Measurements from ENCODE around the gene DLST.

DNA sequence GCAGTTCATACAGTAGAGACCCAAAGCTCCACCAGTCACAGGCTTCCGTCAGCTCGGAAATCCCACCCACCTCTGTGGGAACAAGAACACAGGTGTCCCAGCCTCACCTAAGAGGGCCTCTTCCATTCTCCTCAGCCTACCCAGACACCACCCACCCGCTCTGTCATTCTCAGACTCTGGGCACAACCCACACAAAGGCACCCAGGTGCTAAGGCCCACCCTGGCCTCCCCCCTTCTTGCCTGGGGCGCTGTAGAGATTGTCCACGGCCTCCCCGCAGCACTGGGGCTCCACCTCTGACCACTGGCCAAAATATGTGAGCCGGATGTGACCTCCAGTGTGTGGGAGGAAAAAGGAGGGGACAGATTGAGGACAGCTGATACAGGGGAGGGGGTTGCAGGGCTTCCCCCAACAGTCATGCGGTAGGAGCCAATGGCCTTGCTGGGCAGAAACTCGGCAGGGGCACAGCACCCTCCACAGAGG is 27.2 kb downstream of the DLST start:
- TF ChIP-seq, protein P1, sequence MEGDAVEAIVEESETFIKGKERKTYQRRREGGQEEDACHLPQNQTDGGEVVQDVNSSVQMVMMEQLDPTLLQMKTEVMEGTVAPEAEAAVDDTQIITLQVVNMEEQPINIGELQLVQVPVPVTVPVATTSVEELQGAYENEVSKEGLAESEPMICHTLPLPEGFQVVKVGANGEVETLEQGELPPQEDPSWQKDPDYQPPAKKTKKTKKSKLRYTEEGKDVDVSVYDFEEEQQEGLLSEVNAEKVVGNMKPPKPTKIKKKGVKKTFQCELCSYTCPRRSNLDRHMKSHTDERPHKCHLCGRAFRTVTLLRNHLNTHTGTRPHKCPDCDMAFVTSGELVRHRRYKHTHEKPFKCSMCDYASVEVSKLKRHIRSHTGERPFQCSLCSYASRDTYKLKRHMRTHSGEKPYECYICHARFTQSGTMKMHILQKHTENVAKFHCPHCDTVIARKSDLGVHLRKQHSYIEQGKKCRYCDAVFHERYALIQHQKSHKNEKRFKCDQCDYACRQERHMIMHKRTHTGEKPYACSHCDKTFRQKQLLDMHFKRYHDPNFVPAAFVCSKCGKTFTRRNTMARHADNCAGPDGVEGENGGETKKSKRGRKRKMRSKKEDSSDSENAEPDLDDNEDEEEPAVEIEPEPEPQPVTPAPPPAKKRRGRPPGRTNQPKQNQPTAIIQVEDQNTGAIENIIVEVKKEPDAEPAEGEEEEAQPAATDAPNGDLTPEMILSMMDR (IDR thresholded peaks at IDR 0.05 in 4 of 5, conservative IDR thresholded peaks at IDR 0.05 in 1 of 5), result no peak
- TF ChIP-seq POLR2A (IDR thresholded peaks at IDR 0.05), result no peak

All from gastrocnemius medialis (tissue), 4 donors.